ENCODE results near the gene ASGR2. TPM values are rescaled to one million over a fixed set of nuclear protein-coding genes. Genes with fewer than 3 reads are reported as not detected.
A peak's percentile ranks its signal among the peaks of the same experiment; 100 is the strongest.

ASGR2 gene
- total and polyA plus RNA-seq, 2 of the 13 experiments (the other 11 are each of a cell fraction or from before 2014, with no cell fraction given) = 320 to 754 TPM

DNA sequence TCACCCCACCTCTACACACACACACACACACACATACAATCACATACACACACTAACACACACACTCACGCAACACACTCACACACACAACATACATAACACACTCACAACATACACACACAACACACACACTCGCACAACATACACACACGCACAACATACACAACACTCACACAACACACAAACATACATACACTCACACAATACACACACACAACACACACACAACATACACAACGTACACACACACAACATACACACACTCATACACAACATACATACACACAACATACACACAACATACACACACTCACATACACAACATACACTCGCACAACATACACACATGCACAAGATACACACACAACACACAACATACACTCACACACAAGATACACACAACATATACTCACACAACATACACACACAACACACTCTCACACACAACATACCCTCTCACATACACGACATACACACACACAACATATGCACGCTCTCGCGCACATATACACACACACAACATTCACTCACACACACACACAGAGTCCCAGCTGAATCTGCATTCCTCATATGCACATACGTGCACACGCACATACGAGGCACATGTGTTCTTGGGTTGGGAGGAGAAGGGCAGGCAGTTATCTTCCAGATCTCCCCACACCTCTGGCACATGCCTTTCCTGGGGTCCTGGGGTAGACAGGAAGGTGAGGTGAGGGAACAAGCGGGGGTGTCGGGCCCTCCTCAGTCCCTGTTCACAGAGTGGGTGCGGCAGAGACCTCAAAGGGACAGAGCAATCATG, 1.1 kb downstream of the ASGR2 start (continued):
- TF ChIP-seq ZNF496 (CRISPR knock-in tag; IDR thresholded peaks at IDR 0.05; ENCODE audit: insufficient replicate concordance) = no peak
- no peak for TF ChIP-seq HCFC1 (IDR thresholded peaks at IDR 0.05; ENCODE audit: low read depth, low read length)
- TF ChIP-seq SUZ12 (IDR thresholded peaks at IDR 0.05; ENCODE audit: low read depth, low read length) = no peak
- TF ChIP-seq FOSL2 (CRISPR knock-in tag; IDR thresholded peaks at IDR 0.05) = no peak
- peak; percentile 92 for TF ChIP-seq CHD4 (IDR thresholded peaks at IDR 0.05; ENCODE audit: borderline replicate concordance, low read length)
- TF ChIP-seq KAT7 (CRISPR knock-in tag; IDR thresholded peaks at IDR 0.05; ENCODE audit: borderline replicate concordance) = peak; percentile 91
- no peak for TF ChIP-seq ZNF615 (CRISPR knock-in tag; IDR thresholded peaks at IDR 0.05; ENCODE audit: borderline replicate concordance)
- no peak for TF ChIP-seq NONO (IDR thresholded peaks at IDR 0.05)
- TF ChIP-seq NONO (CRISPR knock-in tag; conservative IDR thresholded peaks at IDR 0.05) = peak; percentile 83
- TF ChIP-seq, protein P1, sequence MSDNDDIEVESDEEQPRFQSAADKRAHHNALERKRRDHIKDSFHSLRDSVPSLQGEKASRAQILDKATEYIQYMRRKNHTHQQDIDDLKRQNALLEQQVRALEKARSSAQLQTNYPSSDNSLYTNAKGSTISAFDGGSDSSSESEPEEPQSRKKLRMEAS (IDR thresholded peaks at IDR 0.05) = 0 out of 2 replicates have a peak, but pooled peaks have one; percentile 27
- TF ChIP-seq CENPX (CRISPR knock-in tag; IDR thresholded peaks at IDR 0.05) = no peak
- no peak for TF ChIP-seq ZNF577 (CRISPR knock-in tag; IDR thresholded peaks at IDR 0.05; ENCODE audit: borderline replicate concordance, low read depth)
- TF ChIP-seq ZSCAN9 (CRISPR knock-in tag; IDR thresholded peaks at IDR 0.05; ENCODE audit: borderline replicate concordance) = no peak
- TF ChIP-seq, protein P2, sequence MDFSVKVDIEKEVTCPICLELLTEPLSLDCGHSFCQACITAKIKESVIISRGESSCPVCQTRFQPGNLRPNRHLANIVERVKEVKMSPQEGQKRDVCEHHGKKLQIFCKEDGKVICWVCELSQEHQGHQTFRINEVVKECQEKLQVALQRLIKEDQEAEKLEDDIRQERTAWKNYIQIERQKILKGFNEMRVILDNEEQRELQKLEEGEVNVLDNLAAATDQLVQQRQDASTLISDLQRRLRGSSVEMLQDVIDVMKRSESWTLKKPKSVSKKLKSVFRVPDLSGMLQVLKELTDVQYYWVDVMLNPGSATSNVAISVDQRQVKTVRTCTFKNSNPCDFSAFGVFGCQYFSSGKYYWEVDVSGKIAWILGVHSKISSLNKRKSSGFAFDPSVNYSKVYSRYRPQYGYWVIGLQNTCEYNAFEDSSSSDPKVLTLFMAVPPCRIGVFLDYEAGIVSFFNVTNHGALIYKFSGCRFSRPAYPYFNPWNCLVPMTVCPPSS (IDR thresholded peaks at IDR 0.05) = peak; percentile 76; the same call in 1 of the 2 replicates
- peak; percentile 40; the same call in 1 of the 2 replicates for TF ChIP-seq ZNF841 (CRISPR knock-in tag; IDR thresholded peaks at IDR 0.05; ENCODE audit: borderline replicate concordance)
- TF ChIP-seq ZNF350 (CRISPR knock-in tag; IDR thresholded peaks at IDR 0.05; ENCODE audit: borderline replicate concordance, low read depth) = no peak
- TF ChIP-seq, protein P3, sequence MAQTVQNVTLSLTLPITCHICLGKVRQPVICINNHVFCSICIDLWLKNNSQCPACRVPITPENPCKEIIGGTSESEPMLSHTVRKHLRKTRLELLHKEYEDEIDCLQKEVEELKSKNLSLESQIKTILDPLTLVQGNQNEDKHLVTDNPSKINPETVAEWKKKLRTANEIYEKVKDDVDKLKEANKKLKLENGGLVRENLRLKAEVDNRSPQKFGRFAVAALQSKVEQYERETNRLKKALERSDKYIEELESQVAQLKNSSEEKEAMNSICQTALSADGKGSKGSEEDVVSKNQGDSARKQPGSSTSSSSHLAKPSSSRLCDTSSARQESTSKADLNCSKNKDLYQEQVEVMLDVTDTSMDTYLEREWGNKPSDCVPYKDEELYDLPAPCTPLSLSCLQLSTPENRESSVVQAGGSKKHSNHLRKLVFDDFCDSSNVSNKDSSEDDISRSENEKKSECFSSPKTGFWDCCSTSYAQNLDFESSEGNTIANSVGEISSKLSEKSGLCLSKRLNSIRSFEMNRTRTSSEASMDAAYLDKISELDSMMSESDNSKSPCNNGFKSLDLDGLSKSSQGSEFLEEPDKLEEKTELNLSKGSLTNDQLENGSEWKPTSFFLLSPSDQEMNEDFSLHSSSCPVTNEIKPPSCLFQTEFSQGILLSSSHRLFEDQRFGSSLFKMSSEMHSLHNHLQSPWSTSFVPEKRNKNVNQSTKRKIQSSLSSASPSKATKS (CRISPR knock-in tag; IDR thresholded peaks at IDR 0.05) = no peak
- TF ChIP-seq TBP (CRISPR knock-in tag; IDR thresholded peaks at IDR 0.05) = no peak
- no peak for TF ChIP-seq NCOA5 (CRISPR knock-in tag; IDR thresholded peaks at IDR 0.05)
- TF ChIP-seq SP1 (IDR thresholded peaks at IDR 0.05) = peak; percentile 73; the same call in 1 of the 2 replicates
- no peak for TF ChIP-seq SP1 (CRISPR knock-in tag; IDR thresholded peaks at IDR 0.05)
- no peak for TF ChIP-seq SMARCC2 (IDR thresholded peaks at IDR 0.05)
- no peak; the same call in 1 of the 2 replicates for TF ChIP-seq DRAP1 (CRISPR knock-in tag; IDR thresholded peaks at IDR 0.05)
- TF ChIP-seq ARNT (IDR thresholded peaks at IDR 0.05) = peak; percentile 95; the same call in 1 of the 2 replicates
- TF ChIP-seq ZNF672 (CRISPR knock-in tag; IDR thresholded peaks at IDR 0.05) = peak; percentile 80; the same call in 1 of the 2 replicates
